HG03108 (cell line): ENCODE data around the gene TRABD.

Source experiments
- ATAC-seq: cut with Tn5 transposase; IDR thresholded peaks from one replicate; pipeline ENCODE4 v1.9.1; 2021; ENCODE audit warnings: moderate library complexity; ENCODE audit not compliant: unreplicated experiment

TRABD gene

DNA sequence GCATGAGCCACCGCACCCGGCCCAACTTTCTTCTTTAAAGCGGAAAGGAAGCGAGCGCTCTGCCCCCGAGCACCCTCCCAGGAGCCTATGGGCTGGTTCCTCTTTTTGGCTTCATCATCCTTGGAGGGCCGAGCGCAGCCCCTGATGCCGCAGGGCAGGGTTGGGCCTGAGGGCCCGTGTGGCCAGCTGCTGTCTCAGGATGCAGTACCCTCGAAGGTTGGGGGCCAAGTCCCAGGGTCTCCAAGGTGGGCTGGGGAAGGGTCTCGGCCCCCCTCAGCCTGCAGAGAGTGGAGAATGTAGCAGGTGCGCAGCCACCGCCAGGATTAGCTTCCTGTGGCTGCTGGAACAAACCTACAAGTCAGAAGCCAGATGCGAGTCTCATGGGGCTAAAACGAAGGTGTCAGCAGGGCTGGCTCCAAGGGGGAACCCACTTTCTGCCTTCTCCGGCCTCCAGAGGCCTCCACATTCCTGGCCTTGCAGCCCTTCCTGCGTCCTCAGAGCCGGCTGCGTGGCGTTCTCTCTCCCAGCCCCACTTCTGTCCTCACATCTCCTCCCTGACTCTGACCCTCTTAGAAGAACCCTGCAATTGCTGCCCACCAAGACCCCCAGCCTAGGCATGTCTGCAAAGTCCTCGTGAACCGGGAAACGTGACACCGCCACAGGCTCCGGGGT lies 12.3 kb upstream of the TRABD start:
- no peak for ATAC-seq

- no peak for ATAC-seq
These were observed 11.7 kb upstream of the TRABD start for GRCh38 chr22:50173983-50174355.

DNA sequence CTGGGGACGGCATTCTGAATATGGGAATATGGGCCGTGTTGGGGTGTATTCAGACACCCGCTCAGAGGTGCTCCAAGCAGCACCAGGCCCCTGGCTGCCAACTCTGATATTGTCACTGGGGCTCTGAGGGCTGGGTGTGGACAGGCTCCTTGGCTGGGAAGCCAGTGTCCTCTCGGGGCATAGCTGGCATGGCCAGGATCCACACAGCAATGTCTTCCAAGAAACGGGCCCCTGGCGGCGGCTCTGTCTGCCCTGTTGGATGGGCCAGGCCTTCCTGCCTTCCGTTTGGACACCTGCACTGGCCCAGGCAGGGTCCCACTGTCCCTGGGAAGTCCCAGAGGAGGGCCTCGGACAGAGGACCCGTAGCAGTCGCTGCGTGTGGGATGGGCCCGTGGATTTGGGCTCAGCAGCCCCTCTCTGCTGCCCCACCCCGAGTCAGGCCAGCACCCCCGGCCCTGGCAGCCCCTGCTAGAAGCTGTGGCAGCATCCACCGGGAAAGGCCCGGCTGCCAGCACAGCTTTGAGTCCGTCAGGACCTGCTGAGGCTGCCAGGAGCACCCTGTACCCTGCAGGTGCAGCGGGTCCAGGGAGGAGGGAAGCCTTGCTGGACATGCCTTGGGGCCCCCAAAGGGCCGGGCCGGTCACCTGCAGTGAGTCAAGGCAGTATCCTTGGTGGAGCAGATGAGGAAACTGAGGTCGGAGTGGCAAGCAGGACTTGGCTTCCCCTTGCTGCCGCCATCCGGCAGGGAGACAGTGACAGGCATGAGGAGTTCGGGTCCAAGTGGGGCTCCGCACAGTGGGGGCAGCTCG lies 11.1 kb upstream of the TRABD start:
- no peak for ATAC-seq

GRCh38 chr22:50175191-50175461 lies 10.6 kb upstream of the TRABD start:
- no peak for ATAC-seq

- ATAC-seq: no peak
These were observed 9.5 kb upstream of the TRABD start for GRCh38 chr22:50175921-50176849.

- no peak for ATAC-seq
These were observed 8.7 kb upstream of the TRABD start for GRCh38 chr22:50176850-50177536.

- ATAC-seq: no peak
These were observed 7.9 kb upstream of the TRABD start for GRCh38 chr22:50177537-50178470.

DNA sequence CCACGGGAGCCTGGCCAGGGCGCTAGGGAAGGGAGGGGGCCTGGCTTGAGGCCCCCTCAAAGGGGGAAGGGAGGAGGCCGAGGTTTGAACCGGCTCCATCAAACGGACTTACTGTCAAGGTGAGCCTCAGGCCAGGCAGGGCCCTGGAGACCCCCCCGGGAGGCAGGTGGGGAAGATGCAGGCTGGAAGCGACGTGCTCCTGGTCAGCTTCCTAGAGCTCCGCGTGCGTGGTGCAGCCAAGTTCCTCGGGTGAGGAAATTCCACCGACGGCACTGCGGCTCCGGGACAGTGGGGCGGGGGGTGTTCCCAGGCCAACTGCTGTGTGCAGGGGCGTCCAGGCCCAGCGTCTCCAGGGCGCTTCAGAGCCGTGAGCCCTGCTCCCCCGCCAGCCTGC lies 7.2 kb upstream of the TRABD start:
- no peak for ATAC-seq

- no peak for ATAC-seq
These were observed 6.5 kb upstream of the TRABD start for GRCh38 chr22:50178871-50179869.

- ATAC-seq: no peak
These were observed 5.6 kb upstream of the TRABD start for GRCh38 chr22:50179937-50180726.

- no peak for ATAC-seq
These were observed 4.8 kb upstream of the TRABD start for GRCh38 chr22:50180727-50181521.

- no peak for ATAC-seq
These were observed 3.3 kb upstream of the TRABD start for GRCh38 chr22:50182176-50183081.

- ATAC-seq: no peak
These were observed 2.4 kb upstream of the TRABD start for GRCh38 chr22:50183141-50183971.

- ATAC-seq: no peak
These were observed 1.5 kb upstream of the TRABD start for GRCh38 chr22:50184004-50184901.
